ENCODE measurements around the gene RPP25L.

Gene RPP25L

DNA sequence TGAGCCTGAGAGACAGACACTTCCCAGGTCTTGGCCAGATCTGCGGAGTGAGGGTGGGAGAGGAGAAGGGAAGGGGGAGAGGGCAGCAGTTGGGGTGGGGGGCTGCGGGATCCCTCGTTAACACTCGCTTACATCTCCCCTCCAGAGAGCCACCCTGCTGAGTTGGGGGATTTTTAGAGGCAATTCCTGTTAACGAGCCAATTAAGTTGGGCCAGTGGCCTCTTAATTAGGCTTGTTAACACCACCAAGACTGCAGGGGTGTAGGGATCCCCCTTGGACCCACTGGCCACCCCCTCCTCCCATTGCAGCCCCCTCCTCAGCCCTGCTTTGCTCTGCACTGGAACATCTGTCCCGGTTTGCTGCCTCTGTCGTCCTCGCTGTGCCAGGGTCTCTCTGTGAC is 46.0 kb downstream of the RPP25L start:
- no peak for DNase-seq

DNA sequence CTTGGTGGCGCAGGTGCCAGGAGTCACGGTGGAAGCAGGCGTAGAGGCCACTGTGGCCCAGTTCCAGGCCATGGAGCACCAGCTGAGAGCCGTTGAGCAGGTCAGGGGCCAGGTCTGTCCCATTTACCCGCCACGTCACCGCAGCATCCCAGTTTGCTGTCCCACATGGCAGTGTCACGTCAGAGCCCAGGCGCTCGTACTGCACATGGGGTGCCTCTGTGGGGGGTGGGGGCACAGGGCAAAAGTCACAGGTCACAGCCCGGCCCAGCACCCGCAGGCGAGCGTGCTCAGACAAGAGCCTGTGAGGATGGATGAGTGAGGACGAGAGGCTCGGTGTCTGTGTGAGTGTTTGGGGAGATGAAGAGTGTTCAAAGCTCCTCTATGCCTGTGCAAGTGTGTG is 47.3 kb downstream of the RPP25L start:
- no peak for DNase-seq

DNA sequence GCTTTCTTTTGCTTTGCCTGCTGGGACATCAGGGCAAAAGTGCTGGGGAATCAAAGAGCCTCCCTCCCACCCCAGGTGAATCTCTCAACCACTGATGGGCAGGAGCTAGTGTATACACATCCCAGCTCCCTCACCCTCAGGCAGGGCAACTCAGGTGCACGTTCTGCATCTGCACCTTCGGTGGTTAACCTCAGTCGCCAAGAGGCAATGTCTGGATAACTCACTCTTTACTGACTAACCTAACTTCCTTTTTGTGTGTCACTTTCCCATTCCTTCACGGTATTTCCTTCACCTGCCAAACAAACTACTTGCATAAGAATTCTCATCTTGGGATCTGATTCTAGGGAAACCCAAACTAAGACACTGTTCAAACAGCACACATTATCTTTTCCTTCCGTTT is 48.6 kb downstream of the RPP25L start:
- no peak for DNase-seq

DNA sequence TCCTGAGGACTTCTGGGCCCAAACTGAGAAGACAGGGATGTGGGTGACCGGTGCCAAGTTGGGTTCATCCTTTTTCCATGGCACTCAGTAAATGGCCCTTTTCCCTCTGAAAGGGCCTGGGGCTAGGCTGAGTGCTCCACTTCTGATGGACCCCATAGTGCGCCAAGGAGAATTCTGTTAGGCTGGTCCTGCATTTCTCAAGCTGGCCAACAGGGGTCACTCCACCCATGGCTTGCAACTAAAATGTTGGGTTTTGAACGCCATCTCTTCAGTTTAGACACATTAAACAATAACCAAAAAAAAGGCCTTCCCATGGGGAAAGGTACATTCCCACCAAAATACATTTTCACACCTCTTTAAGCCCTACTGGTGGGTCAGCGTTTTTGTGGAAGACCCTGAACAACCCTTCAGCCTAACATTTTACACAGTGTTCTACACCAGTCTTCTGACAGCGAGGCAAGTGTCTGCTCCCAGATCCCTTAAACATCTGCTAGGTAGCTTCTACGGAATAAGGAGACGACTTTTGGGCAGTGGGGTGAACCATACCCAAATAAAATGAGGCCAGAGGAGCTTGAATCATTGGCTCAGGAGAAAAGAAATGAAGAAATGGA is 49.7 kb downstream of the RPP25L start:
- no peak for DNase-seq

DNA sequence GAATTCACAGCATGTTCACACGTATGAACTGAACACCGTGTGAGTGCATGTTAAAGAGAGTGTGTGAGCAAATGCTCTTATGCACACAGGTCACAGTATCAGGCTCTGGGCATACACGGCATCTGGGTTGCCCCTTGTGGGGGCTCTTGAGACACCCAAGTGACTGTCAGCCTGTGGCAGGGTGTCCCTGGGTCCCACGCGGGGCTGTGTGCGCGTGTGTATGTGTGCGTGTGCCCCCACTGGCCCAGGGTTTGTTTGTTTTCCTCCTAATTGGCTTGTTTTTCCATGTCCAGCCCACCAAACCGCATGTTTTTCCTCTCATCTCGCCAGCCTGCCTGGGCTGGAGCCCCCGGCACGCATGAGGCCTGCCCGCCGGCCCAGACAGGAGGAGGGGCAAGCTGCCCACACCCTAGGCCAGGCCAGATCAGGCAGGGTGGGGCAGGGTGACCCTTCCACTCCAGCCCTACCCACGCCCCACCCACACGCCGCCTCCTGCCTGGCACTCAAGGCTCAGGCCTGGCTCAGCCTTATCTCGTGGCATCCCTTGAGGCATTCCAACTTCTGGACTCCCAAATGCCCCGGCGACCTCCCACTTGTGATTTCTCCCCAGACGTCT is 51.2 kb downstream of the RPP25L start:
- DNase-seq: no peak

All from NCI-H1048 (cell line).